Stimulated activated CD8-positive, alpha-beta memory T cell treated with anti-CD3 and anti-CD28 coated beads, Interleukin-2, amount 100 ng/mL, for 48 hours (primary cell): Measurements from ENCODE around the gene LINGO3.

Experiments used
- DNase-seq, 2 donors: peaks; one replicate each; pipeline ENCODE4 v3.0.0-alpha.2; 2020; ENCODE audit warnings: low read depth in 2 of 2

LINGO3 gene

DNA sequence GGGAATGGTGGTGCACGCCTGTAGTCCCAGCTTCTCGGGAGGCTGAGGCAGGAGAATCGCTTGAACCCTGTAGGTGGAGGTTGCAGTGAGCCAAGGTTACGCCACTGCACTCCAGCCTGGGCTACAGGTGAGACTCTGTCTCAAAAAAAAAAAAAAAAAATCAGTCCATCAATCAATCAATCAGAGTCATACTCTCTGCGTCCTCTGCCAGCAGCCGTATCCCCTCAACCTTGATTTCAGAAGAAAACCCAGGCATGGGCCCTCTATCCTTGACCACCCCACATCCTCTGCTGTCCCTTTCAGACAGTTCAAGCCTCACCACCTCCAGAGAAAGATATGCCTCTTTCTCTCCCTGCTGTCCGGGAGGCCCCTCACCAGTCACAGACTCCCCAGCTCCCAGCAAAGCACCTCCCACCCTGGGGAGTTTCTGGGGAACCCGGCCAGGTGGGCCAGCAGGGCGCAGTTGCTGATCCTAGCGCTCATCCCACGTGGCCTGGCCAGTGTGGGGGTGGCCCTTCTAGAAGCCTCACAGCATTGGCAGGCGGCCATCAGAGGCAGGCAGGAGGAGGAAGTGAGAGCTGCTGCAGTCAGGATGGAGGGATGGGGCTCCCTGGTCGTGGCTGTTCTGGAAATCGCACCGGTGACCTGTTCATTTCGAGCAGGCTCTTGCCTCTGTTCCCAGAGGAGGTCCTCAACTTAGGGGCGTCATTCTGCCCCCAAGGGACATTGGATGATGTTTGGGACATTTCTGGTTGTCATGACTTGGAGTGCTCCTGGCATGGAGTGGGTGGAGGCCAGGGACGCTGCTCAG is 41.6 kb downstream of the LINGO3 start:
- no peak for DNase-seq

DNA sequence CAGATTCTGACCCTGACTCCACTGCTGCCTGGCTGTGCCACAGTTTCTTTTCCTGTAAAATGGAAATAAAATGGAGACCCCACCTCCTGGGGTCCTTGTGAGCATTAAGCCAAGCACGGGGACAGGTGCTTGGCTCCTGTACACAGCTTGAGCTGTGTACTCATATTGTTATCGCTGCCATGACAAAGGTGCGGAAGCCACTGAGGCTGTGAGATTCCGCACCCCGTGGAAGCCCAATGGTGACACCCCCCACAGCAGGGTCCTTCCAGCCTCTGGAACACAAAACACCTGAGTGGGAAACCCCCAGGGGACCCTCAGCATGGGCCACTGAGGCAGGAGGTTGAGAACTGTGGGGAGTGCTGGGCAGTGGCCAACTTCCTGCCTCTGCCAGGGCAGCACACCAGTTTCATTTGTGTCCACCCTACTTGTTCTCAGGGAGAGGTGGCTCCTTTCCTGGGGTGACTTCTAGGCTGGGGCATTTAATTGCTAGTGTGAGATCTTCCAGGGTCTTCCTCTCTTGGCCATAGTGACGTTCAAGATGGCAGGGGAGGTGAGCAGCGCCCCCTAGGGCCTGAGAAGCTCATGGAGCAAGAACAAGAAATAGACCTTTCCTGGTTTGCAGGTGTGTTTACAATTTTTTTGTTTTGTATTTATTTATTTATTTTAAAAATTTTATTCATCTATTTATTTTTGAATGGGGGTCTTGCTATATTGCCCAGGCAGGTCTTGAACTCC is 46.3 kb downstream of the LINGO3 start:
- no peak for DNase-seq

DNA sequence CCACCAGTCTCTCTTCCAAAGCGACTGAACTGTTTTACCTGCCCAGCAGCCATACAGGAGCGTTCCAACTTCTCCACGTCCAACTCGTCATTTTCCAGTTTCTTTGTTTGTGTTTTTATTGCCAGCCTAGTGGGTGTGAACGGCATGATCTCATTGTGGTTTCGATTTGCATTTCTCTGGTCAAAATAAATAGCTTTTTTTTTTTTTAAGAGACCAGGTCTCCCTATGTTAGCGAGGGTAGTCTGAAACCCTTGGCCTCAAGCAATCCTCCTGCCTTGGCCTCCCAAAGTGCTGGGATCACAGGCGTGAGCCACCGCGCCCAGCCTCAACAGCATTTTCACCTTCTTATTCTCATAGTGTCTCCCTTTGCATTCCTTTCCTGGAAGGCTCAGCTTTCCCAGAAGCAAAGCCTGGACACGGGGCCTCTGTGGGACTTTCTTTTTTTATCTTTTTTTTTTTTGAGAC is 47.6 kb downstream of the LINGO3 start:
- DNase-seq = no peak

DNA sequence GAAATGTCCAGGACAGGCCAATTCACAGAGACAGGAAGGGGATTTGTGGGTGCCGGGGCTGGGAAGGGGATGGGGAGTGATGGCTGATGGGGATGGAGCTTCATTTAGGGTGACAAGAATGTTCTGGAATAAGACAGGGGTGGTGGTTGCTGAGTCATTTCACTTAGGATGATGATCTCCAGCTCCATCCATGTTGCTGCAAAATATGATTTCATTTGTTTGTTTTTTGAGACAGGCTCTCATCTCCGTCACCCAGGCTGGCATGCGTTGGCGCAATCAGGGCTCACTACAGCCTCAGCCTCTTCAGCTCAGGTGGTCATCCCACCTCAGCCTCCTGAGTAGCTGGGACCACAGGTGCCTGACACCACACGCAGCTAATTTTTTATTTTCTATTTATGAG is 48.6 kb downstream of the LINGO3 start:
- DNase-seq = no peak
